HEK293 (cell line): Measurements from ENCODE around the gene GNPDA2.
A peak's percentile ranks its signal among the peaks of the same experiment; 100 is the strongest.

Source experiments
- CTCF ChIA-PET: fragments of 350-600 bp; formaldehyde crosslinking; extraction: SDS; loops from one replicate; lab custom pipeline; 2021; ENCODE audit warnings: antibody characterized with exemption; lab: Yijun Ruan, JAX
- POLR2A ChIA-PET: fragments of 300-600 bp; formaldehyde crosslinking; extraction: SDS; loops from one replicate; lab custom pipeline; 2020; ENCODE audit warnings: antibody characterized with exemption, inconsistent platforms; lab: Yijun Ruan, JAX
- H3K27ac ChIP-seq: fragments of 200-500 bp; sonication (Bioruptor generic); 2 replicates; pipeline ENCODE4 v1.5.1; 2014; ENCODE audit warnings: low read depth, low read length, control low read depth, inconsistent platforms; ENCODE audit errors: extremely low read depth
- H3K36me3 ChIP-seq, 2 experiments: fragments of 200-500 bp in 1 of 2; sonication (Bioruptor generic) in 1 of 2; 1 replicate in 1 of 2; 2 replicates in 1 of 2; pipeline ENCODE4 v1.5.1; 2014 to 2017; ENCODE audit warnings: inconsistent platforms in 2 of 2, low read length in 2 of 2; ENCODE audit not compliant: control insufficient read depth in 2 of 2, insufficient read depth in 1 of 2
- H3K4me1 ChIP-seq: fragments of 200-500 bp; sonication (Bioruptor generic); 2 replicates; pipeline ENCODE4 v1.5.1; 2014; ENCODE audit warnings: mild to moderate bottlenecking, low read length, inconsistent platforms; ENCODE audit not compliant: control insufficient read depth, insufficient read depth
- H3K4me3 ChIP-seq: 2 replicates; pipeline ENCODE4 v1.5.1; 2011; ENCODE audit warnings: low read depth, mild to moderate bottlenecking, control low read depth, low read length, moderate library complexity
- H3K9me3 ChIP-seq: fragments of 200-500 bp; sonication (Bioruptor generic); 2 replicates; pipeline ENCODE4 v1.5.1; 2014; ENCODE audit warnings: low read depth, low read length, inconsistent platforms; ENCODE audit not compliant: control insufficient read depth, insufficient read depth
- ATF2 ChIP-seq: fragments of 450-650 bp; formaldehyde crosslinking; IDR thresholded peaks from 2 replicates; pipeline ENCODE4 v1.5.1; 2016; ENCODE audit warnings: missing biosample characterization, missing genetic modification characterization, low read depth
- CTCF ChIP-seq: fragments of 450-650 bp; formaldehyde crosslinking; IDR thresholded peaks from 2 replicates; pipeline ENCODE4 v1.5.1; 2016; ENCODE audit warnings: missing biosample characterization, missing genetic modification characterization
- GLIS2 ChIP-seq: fragments of 450-650 bp; formaldehyde crosslinking; IDR thresholded peaks from 2 replicates; pipeline ENCODE4 v1.5.1; 2016; ENCODE audit warnings: missing biosample characterization, missing genetic modification characterization
- KLF9 ChIP-seq: fragments of 450-650 bp; formaldehyde crosslinking; IDR thresholded peaks from 2 replicates; pipeline ENCODE4 v1.5.1; 2016; ENCODE audit warnings: missing biosample characterization, missing genetic modification characterization, low read depth
- MZF1 ChIP-seq: fragments of 450-650 bp; formaldehyde crosslinking; IDR thresholded peaks from 2 replicates; pipeline ENCODE4 v1.5.1; 2017; ENCODE audit warnings: missing biosample characterization, missing genetic modification characterization, borderline replicate concordance
- WT1 ChIP-seq: fragments of 450-650 bp; formaldehyde crosslinking; IDR thresholded peaks from 2 replicates; pipeline ENCODE4 v1.5.1; 2016; ENCODE audit warnings: missing biosample characterization, missing genetic modification characterization
- ZBTB7A ChIP-seq: fragments of 450-650 bp; formaldehyde crosslinking; IDR thresholded peaks from 2 replicates; pipeline ENCODE4 v1.5.1; 2016; ENCODE audit warnings: low read depth, missing biosample characterization, missing genetic modification characterization
- ZNF140 ChIP-seq: fragments of 450-650 bp; formaldehyde crosslinking; IDR thresholded peaks from 2 replicates; pipeline ENCODE4 v1.5.1; 2016; ENCODE audit warnings: missing biosample characterization, missing genetic modification characterization
- ZNF2 ChIP-seq: fragments of 450-650 bp; formaldehyde crosslinking; IDR thresholded peaks from 2 replicates; pipeline ENCODE4 v1.5.1; 2016; ENCODE audit warnings: missing biosample characterization, missing genetic modification characterization
- ZNF221 ChIP-seq: fragments of 450-650 bp; formaldehyde crosslinking; IDR thresholded peaks from 2 replicates; pipeline ENCODE4 v1.5.1; 2017; ENCODE audit warnings: missing biosample characterization, missing genetic modification characterization, borderline replicate concordance
- ZNF24 ChIP-seq: fragments of 450-650 bp; formaldehyde crosslinking; IDR thresholded peaks from 2 replicates; pipeline ENCODE4 v1.5.1; 2016; ENCODE audit warnings: missing biosample characterization, missing genetic modification characterization
- ZNF280C ChIP-seq: fragments of 450-650 bp; formaldehyde crosslinking; IDR thresholded peaks from 2 replicates; pipeline ENCODE4 v1.5.1; 2016; ENCODE audit warnings: missing biosample characterization, missing genetic modification characterization
- ZNF37A ChIP-seq: fragments of 450-650 bp; IDR thresholded peaks from 2 replicates; pipeline ENCODE4 v1.5.1; 2018; ENCODE audit warnings: missing biosample characterization, missing genetic modification characterization
- ZNF394 ChIP-seq: fragments of 450-650 bp; formaldehyde crosslinking; IDR thresholded peaks from 2 replicates; pipeline ENCODE4 v1.5.1; 2016; ENCODE audit warnings: missing biosample characterization, missing genetic modification characterization, mild to moderate bottlenecking, moderate library complexity, borderline replicate concordance
- ZNF518A ChIP-seq: fragments of 450-650 bp; formaldehyde crosslinking; conservative IDR thresholded peaks from 2 replicates; pipeline ENCODE4 v1.5.1; 2016; ENCODE audit warnings: low read depth, missing biosample characterization, missing genetic modification characterization
- ZNF549 ChIP-seq: fragments of 450-650 bp; IDR thresholded peaks from 2 replicates; pipeline ENCODE4 v1.5.1; 2018; ENCODE audit warnings: missing biosample characterization, missing genetic modification characterization, mild to moderate bottlenecking, inconsistent platforms, moderate library complexity
- ZNF654 ChIP-seq: fragments of 450-650 bp; formaldehyde crosslinking; IDR thresholded peaks from 2 replicates; pipeline ENCODE4 v1.5.1; 2016; ENCODE audit warnings: low read depth, missing biosample characterization, missing genetic modification characterization
- ZNF660 ChIP-seq: fragments of 450-650 bp; IDR thresholded peaks from 2 replicates; pipeline ENCODE4 v1.5.1; 2018; ENCODE audit warnings: missing biosample characterization, mild to moderate bottlenecking, missing genetic modification characterization
- ZNF776 ChIP-seq: fragments of 450-650 bp; formaldehyde crosslinking; IDR thresholded peaks from 2 replicates; pipeline ENCODE4 v1.5.0; 2017; ENCODE audit warnings: missing biosample characterization, missing genetic modification characterization, borderline replicate concordance
- ZNF777 ChIP-seq: fragments of 450-650 bp; formaldehyde crosslinking; IDR thresholded peaks from 2 replicates; pipeline ENCODE4 v1.5.1; 2017; ENCODE audit warnings: missing biosample characterization, missing genetic modification characterization, borderline replicate concordance
- ZNF785 ChIP-seq: fragments of 450-650 bp; formaldehyde crosslinking; IDR thresholded peaks from 2 replicates; pipeline ENCODE4 v1.5.1; 2016; ENCODE audit warnings: missing biosample characterization, missing genetic modification characterization
- ZNF791 ChIP-seq: fragments of 450-650 bp; formaldehyde crosslinking; IDR thresholded peaks from 2 replicates; pipeline ENCODE4 v1.5.1; 2016; ENCODE audit warnings: missing biosample characterization, missing genetic modification characterization
- ZNF792 ChIP-seq: fragments of 450-650 bp; formaldehyde crosslinking; IDR thresholded peaks from 2 replicates; pipeline ENCODE4 v1.5.1; 2016; ENCODE audit warnings: missing biosample characterization, missing genetic modification characterization

The GNPDA2 gene

GRCh38 chr4:44713125-44713524 is 13.2 kb downstream of the GNPDA2 start:
- CTCF ChIA-PET = no interaction called here
- Histone ChIP-seq H3K9me3 (no peaks in the 10 kb centered on the region), H3K27ac (no peak overlapping the region), H3K4me1 (0 out of 2 replicates have a peak, but pooled peaks cover 2% of the 10 kb centered on the region), H3K4me3 (no peak overlapping the region), H3K36me3 (peaks cover 0 to 6% of the 10 kb centered on the region in 2 experiments; a peak in 1 of 3 replicates)
- TF ChIP-seq GLIS2 (tag by site-specific recombination) = no peak
- no peak for TF ChIP-seq ZNF777 (tag by site-specific recombination)
- TF ChIP-seq WT1 = no peak
- no peak for TF ChIP-seq ZNF785
- TF ChIP-seq ZNF549 (tag by site-specific recombination) = no peak
- no peak for TF ChIP-seq ZNF221 (tag by site-specific recombination)
- no peak for TF ChIP-seq ZNF140
- no peak for TF ChIP-seq KLF9 (tag by site-specific recombination)
- TF ChIP-seq MZF1 = no peak
- no peak for TF ChIP-seq ZNF24 (tag by site-specific recombination)
- TF ChIP-seq ZNF2 (tag by site-specific recombination) = no peak
- POLR2A ChIA-PET = no interaction called here

- ChIA-PET POLR2A (no interaction called here), CTCF (no interaction called here)
- peaks cover 0 to 69% of the 10 kb centered on the region in 2 experiments; a peak in 2 of 3 replicates for H3K36me3 ChIP-seq
- TF ChIP-seq ZNF791 (tag by site-specific recombination) (no peak), ATF2 (tag by site-specific recombination) (peak; percentile 55)
- no peaks in the 10 kb centered on the region for H3K4me1 ChIP-seq
- no peaks in the 10 kb centered on the region for H3K9me3 ChIP-seq
- H3K27ac ChIP-seq = no peak overlapping the region
- no peak overlapping the region for H3K4me3 ChIP-seq
Measured at GRCh38 chr4:44704673-44705072, 21.7 kb downstream of the GNPDA2 start.

- POLR2A ChIA-PET = no interaction called here
- TF ChIP-seq ZNF394 (tag by site-specific recombination) (no peak), ZNF280C (tag by site-specific recombination) (no peak), ZNF776 (no peak), ZNF37A (no peak), ZBTB7A (tag by site-specific recombination) (no peak), ZNF792 (tag by site-specific recombination) (no peak), ZNF518A (tag by site-specific recombination) (no peak), ZNF654 (tag by site-specific recombination) (no peak), CTCF (tag by site-specific recombination) (no peak), ZNF24 (tag by site-specific recombination) (no peak), ZNF660 (tag by site-specific recombination) (no peak)
Measured at GRCh38 chr4:44701037-44701436, 25.3 kb downstream of the GNPDA2 start.

More at GRCh38 chr4:44701037-44701436, 25.3 kb downstream of the GNPDA2 start:
- Histone ChIP-seq H3K27ac (no peak overlapping the region), H3K36me3 (peaks cover 7 to 82% of the 10 kb centered on the region in 2 experiments; a peak in 2 of 3 replicates), H3K9me3 (no peaks in the 10 kb centered on the region), H3K4me3 (no peak overlapping the region), H3K4me1 (no peaks in the 10 kb centered on the region)
- CTCF ChIA-PET = no interaction called here
